Stimulated activated CD8-positive, alpha-beta memory T cell treated with anti-CD3 and anti-CD28 coated beads, Interleukin-2, amount 100 ng/mL, for 1 hour (primary cell): ENCODE measurements around the gene R3HDM2.

Source experiments
- DNase-seq, 2 donors: peaks; one replicate each; pipeline ENCODE4 v3.0.0-alpha.2; 2020; ENCODE audit warnings: low read depth in 2 of 2

Gene R3HDM2

DNA sequence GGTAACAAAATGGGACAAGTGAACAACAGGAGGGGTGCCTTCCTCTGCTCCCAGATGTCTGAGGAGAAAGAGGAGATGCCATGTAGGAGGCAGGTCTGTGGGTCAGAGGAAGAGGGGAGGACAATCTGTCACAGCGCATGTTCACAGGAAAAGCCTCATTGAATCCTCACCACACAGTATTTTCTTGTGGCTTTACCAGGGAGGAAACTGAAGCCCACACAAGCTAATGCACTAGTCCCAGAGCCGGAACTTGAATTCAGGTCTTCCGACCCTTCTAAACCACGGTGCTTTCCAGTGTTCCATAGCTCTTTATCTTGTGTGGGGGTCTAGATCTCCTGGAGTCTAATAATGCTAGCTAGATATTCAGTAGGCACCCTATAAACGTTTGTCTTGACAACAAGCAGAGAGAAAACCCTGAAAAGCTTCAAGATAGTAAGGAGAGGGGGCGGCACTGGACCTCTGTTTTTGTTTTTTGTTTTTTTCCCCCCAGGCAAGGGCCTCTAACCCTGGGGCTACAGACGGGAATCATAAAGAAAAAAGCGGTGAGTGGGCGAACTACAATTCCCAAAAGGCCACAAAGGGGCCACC, 201.7 kb downstream of the R3HDM2 start:
- no peak for DNase-seq

GRCh38 chr12:57227315-57228115, 203.3 kb downstream of the R3HDM2 start:
- DNase-seq = no peak

GRCh38 chr12:57226588-57227314, 204.1 kb downstream of the R3HDM2 start:
- DNase-seq = no peak

DNA sequence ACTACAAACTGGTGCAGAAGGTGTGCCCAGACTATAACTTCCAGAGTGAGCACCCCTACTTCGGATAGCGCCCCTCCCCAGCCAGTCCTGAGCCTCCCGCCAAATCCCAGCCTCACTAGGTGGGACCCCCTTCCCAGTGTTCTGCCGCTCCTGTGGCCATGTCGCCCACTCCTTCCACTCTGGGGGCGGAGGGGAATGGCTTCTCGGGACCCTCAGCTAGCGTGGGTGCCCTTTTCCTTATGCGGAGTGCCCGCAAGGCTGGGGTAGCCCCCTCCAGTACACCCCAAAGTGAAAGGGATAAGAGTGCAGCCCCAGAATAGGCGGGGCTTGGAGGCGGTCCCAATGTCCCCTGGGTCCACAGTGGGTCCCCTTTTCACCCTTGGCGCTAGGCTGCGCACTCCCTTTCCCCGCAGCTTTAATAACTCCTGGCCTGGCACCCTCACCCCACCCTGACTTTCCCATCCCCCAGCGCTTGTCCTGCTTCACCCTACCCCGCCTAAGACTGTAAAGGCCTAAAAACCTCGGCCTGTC, 205.1 kb downstream of the R3HDM2 start:
- DNase-seq = no peak

- DNase-seq = no peak
Observed at GRCh38 chr12:57224973-57225679, 205.7 kb downstream of the R3HDM2 start.

- DNase-seq = no peak
Observed at GRCh38 chr12:57224278-57224972, 206.4 kb downstream of the R3HDM2 start.

GRCh38 chr12:57223191-57224165, 207.4 kb downstream of the R3HDM2 start:
- no peak for DNase-seq

- no peak for DNase-seq
Observed at GRCh38 chr12:57222286-57223190, 208.3 kb downstream of the R3HDM2 start.

- DNase-seq = no peak
Observed at GRCh38 chr12:57221169-57221917, 209.5 kb downstream of the R3HDM2 start.

- DNase-seq = no peak
Observed at GRCh38 chr12:57220770-57221168, 210.1 kb downstream of the R3HDM2 start.

- no peak for DNase-seq
Observed at GRCh38 chr12:57219993-57220754, 210.7 kb downstream of the R3HDM2 start.

DNA sequence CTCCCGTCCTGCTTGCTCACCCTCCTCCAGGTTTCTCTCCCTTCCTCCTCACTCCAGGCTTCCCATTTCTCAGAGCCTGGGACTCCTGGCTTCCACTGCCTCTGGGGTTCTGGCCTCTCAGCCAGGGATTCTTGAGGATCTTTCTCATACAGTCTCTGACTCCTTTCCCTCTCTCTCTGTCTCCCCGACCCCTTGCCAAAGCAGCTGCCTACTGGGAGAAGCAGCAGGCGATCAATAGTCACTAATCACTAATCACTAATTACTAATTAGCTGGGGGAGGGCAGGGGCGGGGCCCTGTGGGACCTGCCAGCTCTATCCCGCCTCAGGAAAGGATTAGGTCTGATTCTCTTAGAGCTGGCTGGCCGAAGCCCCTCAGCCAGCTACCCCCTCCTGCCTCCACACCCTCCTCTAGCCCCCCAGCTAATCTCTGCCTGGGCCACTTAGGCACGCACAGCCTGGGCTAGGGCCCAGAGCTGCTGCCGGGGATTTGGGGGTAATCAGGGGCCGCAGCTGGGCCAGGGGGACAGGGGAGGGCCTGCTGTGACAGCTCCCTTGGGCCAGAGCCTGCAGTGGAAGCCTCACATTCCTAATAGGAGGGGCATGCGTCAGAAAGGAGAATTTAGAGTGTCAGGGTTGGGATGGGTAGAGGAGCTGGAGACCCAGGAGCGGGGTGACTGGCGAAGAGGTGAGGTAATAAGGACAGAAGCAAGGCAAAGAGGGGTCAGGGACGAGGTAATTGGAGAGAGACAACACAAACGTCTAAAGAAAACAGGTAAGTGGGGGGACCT, 211.4 kb downstream of the R3HDM2 start:
- no peak for DNase-seq

DNA sequence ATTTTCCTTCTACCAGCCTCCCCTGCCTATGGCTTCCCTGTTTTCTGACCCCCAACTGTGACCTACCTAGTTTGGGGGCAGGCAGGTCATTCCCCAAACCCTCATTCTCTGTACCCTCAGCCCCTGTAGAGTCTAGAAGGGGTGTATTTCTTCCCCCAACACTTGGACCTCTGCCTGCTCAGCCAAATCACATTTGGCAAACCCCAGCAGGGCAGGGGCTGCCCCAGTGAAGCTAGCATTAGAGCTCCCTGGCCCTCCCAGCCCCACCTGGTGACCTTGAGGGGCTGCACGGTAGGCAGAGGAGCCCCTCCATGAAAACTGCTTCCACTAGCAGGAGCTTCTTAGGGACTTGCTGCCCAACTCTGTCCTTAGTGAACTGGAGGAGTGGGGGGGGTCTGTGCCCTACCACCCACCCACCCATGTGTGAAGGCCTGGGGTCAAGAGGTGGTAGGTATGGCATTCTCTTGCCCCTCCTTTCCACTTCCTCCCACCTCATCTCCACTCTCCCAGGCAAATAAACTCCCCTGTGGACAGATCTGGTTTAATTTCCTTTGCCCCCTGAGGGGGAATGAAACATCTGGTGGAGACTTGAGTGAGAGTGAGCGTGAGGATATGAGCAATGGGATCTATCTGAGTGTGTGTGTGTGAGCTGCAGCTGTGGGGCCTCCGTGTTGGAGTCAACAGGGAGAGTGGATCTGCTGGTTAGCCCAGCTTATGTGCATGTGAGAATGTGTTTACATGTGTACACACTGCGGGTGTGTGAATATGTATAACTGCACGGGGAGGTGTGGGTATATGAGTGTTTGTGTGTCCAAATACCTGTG, 212.6 kb downstream of the R3HDM2 start:
- DNase-seq = no peak

DNA sequence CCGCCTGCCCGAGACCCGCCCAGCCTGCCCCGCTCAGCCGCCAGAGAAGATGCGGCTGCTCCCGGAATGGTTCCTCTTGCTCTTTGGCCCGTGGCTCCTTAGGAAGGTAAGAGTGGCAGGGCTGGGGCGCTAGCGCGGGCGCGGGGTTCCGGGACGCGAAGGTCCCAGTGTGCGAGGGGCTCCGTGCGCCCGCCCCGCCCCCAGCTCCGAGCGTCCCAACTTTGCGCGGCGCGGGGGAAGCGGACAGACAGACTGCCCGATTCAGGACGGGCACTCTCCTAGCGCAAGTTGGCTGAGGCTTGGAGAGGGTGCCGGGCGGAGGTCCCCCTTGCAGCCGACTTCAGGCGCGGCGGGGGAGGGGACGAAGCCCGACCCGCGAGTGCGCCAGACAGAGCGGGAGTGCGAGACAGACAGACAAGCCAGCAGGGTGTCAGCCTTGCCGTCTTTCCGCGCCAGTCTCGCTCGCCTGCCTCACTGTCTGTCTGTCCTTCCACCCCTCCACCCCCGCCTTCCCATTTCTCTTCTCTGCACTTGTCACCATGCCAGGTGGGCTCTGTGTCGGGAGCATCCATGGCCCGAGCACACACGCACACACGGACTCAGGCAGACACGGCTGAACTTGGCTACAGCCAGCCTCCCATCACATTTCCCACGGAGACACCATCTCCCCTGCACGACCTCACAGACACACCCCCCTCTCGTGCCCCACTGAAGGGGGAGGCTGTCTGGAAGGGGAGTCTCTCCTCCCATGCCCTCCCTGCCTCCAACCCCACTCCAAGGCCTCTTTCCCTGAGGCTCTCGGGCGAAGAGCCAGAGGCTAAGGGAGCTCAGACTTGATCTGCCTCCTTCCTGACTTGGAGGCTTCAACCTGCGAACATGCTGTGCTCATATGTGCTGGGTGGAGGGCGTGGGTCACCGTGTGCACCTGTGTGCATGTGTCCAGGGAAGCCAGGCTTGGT, 213.6 kb downstream of the R3HDM2 start:
- DNase-seq = no peak
